H9 (cell line): ENCODE measurements around the gene ACRV1. TPM values are rescaled to one million over a fixed set of nuclear protein-coding genes. Genes with fewer than 3 reads are reported as not detected.

Source experiments
- DNase-seq: peaks from one replicate; pipeline ENCODE4 v3.0.0-alpha.2; 2017
- H2AFZ ChIP-seq: one replicate; pipeline ENCODE4 v1.6.1; 2013; ENCODE audit warnings: mild to moderate bottlenecking, low read length, control low read depth, moderate library complexity
- H2AK5ac ChIP-seq: 2 replicates; pipeline ENCODE4 v1.6.1; 2013; ENCODE audit warnings: low read length, control low read depth, mixed read lengths; ENCODE audit not compliant: insufficient read length
- H2BK120ac ChIP-seq: one replicate; pipeline ENCODE4 v1.6.1; 2013; ENCODE audit warnings: low read depth, mild to moderate bottlenecking, low read length, control low read depth, inconsistent platforms; ENCODE audit not compliant: poor library complexity, severe bottlenecking
- H2BK12ac ChIP-seq: 2 replicates; pipeline ENCODE4 v1.6.1; 2013; ENCODE audit warnings: low read length, control low read depth, mixed read lengths, low read depth; ENCODE audit not compliant: insufficient read length
- H2BK15ac ChIP-seq: 2 replicates; pipeline ENCODE4 v1.6.1; 2013; ENCODE audit warnings: low read depth, low read length, control low read depth
- H2BK20ac ChIP-seq: one replicate; pipeline ENCODE4 v1.6.1; 2013; ENCODE audit warnings: low read depth, mild to moderate bottlenecking, low read length, control low read depth, inconsistent platforms; ENCODE audit not compliant: poor library complexity, severe bottlenecking
- H2BK5ac ChIP-seq: 2 replicates; pipeline ENCODE4 v1.6.1; 2013; ENCODE audit warnings: low read length, control low read depth, mixed read lengths; ENCODE audit not compliant: insufficient read length
- H3K14ac ChIP-seq: 2 replicates; pipeline ENCODE4 v1.6.1; 2013; ENCODE audit warnings: low read length, control low read depth; ENCODE audit not compliant: insufficient read depth
- H3K18ac ChIP-seq: 2 replicates; pipeline ENCODE4 v1.6.1; 2013; ENCODE audit warnings: low read depth, mild to moderate bottlenecking, mixed read lengths, low read length, control low read depth; ENCODE audit not compliant: insufficient read length
- H3K23ac ChIP-seq: 2 replicates; pipeline ENCODE4 v1.6.1; 2013; ENCODE audit warnings: low read length, control low read depth, mixed read lengths, low read depth; ENCODE audit not compliant: insufficient read length
- H3K23me2 ChIP-seq: 2 replicates; pipeline ENCODE4 v1.6.1; 2013; ENCODE audit warnings: low read depth, mild to moderate bottlenecking, mixed read lengths, low read length, control low read depth; ENCODE audit not compliant: insufficient read length, poor library complexity, severe bottlenecking
- H3K27ac ChIP-seq: 2 replicates; pipeline ENCODE4 v1.5.1; 2013; ENCODE audit warnings: low read length, control low read depth, mixed read lengths, low read depth; ENCODE audit not compliant: insufficient read length
- H3K27me3 ChIP-seq: 2 replicates; pipeline ENCODE4 v1.6.1; 2013; ENCODE audit warnings: low read length, control low read depth, inconsistent platforms; ENCODE audit not compliant: insufficient read depth
- H3K4ac ChIP-seq: 2 replicates; pipeline ENCODE4 v1.6.1; 2013; ENCODE audit warnings: low read depth, mild to moderate bottlenecking, control low read depth, inconsistent platforms, low read length, moderate library complexity
- H3K4me1 ChIP-seq: 2 replicates; pipeline ENCODE4 v1.6.1; 2013; ENCODE audit warnings: low read length, control low read depth, inconsistent platforms; ENCODE audit not compliant: insufficient read depth
- H3K4me2 ChIP-seq: 2 replicates; pipeline ENCODE4 v1.6.1; 2013; ENCODE audit warnings: low read length, control low read depth, mixed read lengths; ENCODE audit not compliant: insufficient read length, insufficient read depth
- H3K56ac ChIP-seq: 2 replicates; pipeline ENCODE4 v1.6.1; 2013; ENCODE audit warnings: low read depth, mild to moderate bottlenecking, mixed read lengths, low read length, control low read depth; ENCODE audit not compliant: insufficient read length
- H3K79me1 ChIP-seq: 2 replicates; pipeline ENCODE4 v1.6.1; 2013; ENCODE audit warnings: low read depth, mild to moderate bottlenecking, moderate library complexity, low read length, control low read depth, inconsistent platforms; ENCODE audit not compliant: insufficient read depth, poor library complexity, severe bottlenecking
- H3K79me2 ChIP-seq: 2 replicates; pipeline ENCODE4 v1.6.1; 2013; ENCODE audit warnings: low read length, control low read depth, inconsistent platforms; ENCODE audit not compliant: insufficient read depth
- H3K9ac ChIP-seq: 2 replicates; pipeline ENCODE4 v1.6.1; 2013; ENCODE audit warnings: low read length, control low read depth, mixed read lengths; ENCODE audit not compliant: insufficient read length; ENCODE audit errors: extremely low read depth
- H3K9me3 ChIP-seq: one replicate; pipeline ENCODE4 v1.6.1; 2013; ENCODE audit warnings: low read depth, low read length, inconsistent platforms; ENCODE audit not compliant: control insufficient read depth
- H3T11ph ChIP-seq: one replicate; pipeline ENCODE4 v1.6.1; 2013; ENCODE audit warnings: mild to moderate bottlenecking, low read length, control low read depth, inconsistent platforms
- H4K20me1 ChIP-seq: one replicate; pipeline ENCODE4 v1.6.1; 2013; ENCODE audit not compliant: control insufficient read depth, insufficient read length, insufficient read depth
- H4K5ac ChIP-seq: 2 replicates; pipeline ENCODE4 v1.6.1; 2013; ENCODE audit warnings: low read depth, mild to moderate bottlenecking, mixed read lengths, low read length, control low read depth; ENCODE audit not compliant: insufficient read length
- H4K8ac ChIP-seq: replicated peaks from 2 replicates; pipeline ENCODE4 v1.6.1; 2013; ENCODE audit warnings: low read length, control low read depth, mixed read lengths, low read depth; ENCODE audit not compliant: insufficient read length
- H4K91ac ChIP-seq: 2 replicates; pipeline ENCODE4 v1.6.1; 2013; ENCODE audit warnings: low read depth, mild to moderate bottlenecking, moderate library complexity, mixed read lengths, low read length, control low read depth; ENCODE audit not compliant: insufficient read length
- H3K27ac Mint-ChIP-seq, 3 experiments: 2 replicates in 2 of 3; 3 replicates in 1 of 3; pipeline ENCODE4 v1.8.0; 2020 to 2021; ENCODE audit warnings: mixed read lengths in 3 of 3, mild to moderate bottlenecking in 1 of 3, moderate library complexity in 1 of 3
- H3K27me3 Mint-ChIP-seq: 2 replicates; pipeline ENCODE4 v1.8.0; 2021; ENCODE audit warnings: low read depth, mild to moderate bottlenecking, moderate library complexity, mixed read lengths
- H3K36me3 Mint-ChIP-seq, 3 experiments: 2 replicates in 2 of 3; 3 replicates in 1 of 3; pipeline ENCODE4 v1.8.0; 2020 to 2021; ENCODE audit warnings: low read depth in 3 of 3, mixed read lengths in 3 of 3; ENCODE audit not compliant: insufficient read depth in 1 of 3
- H3K4me1 Mint-ChIP-seq, 2 experiments: 2 replicates each; pipeline ENCODE4 v1.8.0; 2020; ENCODE audit warnings: mixed read lengths in 2 of 2
- H3K4me3 Mint-ChIP-seq, 2 experiments: 2 replicates in 1 of 2; 3 replicates in 1 of 2; pipeline ENCODE4 v1.8.0; 2020 to 2021; ENCODE audit warnings: mild to moderate bottlenecking in 2 of 2, mixed read lengths in 2 of 2, moderate library complexity in 1 of 2
- H3K9me3 Mint-ChIP-seq, 2 experiments: 2 replicates in 1 of 2; 3 replicates in 1 of 2; pipeline ENCODE4 v1.8.0; 2020; ENCODE audit warnings: mild to moderate bottlenecking in 2 of 2, mixed read lengths in 2 of 2, moderate library complexity in 1 of 2
- CTCF ChIP-seq: fragments of 200-600 bp; sonication (generic); conservative IDR thresholded peaks from 3 replicates; pipeline ENCODE4 v1.8.0; 2021; ENCODE audit warnings: antibody characterized with exemption, mild to moderate bottlenecking
- WGBS: extraction: QIAGEN DNeasy Blood & Tissue Kit; methylation state at CpG from one replicate; pipeline ENCODE4 v1.1.7; 2013; ENCODE audit warnings: missing lambda C conversion rate, low lambda C conversion rate, mixed read lengths; ENCODE audit not compliant: insufficient read length; ENCODE audit errors: extremely low coverage; 5-methylcytosine and 5-hydroxymethylcytosine counted together
- total RNA-seq: library from RNA; stranded (reverse); gene quantifications from 2 replicates; pipeline ENCODE4 v1.2.1, GENCODE V29; 2021

The ACRV1 gene
- total RNA-seq, 1 experiment from 2014 or later = not detected

- no peaks in the 10 kb centered on the region for H3K79me2 ChIP-seq
- no peak overlapping the region for H3K18ac ChIP-seq
- no peak overlapping the region for H2AK5ac ChIP-seq
- no peak overlapping the region for H4K5ac ChIP-seq
- H3K27ac ChIP-seq = no peak overlapping the region
- H3K9ac ChIP-seq = no peak overlapping the region
- no peak for TF ChIP-seq CTCF
- H3K4me1 ChIP-seq = no peaks in the 10 kb centered on the region
- Mint-ChIP-seq H3K36me3 (peaks cover 40 to 68% (median 65%) of the 10 kb centered on the region in 3 experiments), H3K27me3 (no peaks in the 10 kb centered on the region), H3K27ac (no peak overlapping the region), H3K9me3 (peaks cover 4 to 8% of the 10 kb centered on the region in 2 experiments; a peak in 4 of 5 replicates), H3K4me1 (no peaks in the 10 kb centered on the region), H3K4me3 (no peak overlapping the region)
- no peak overlapping the region for H3K4ac ChIP-seq
- H3K23ac ChIP-seq = no peak overlapping the region
- WGBS = no CpG with 5 or more reads among the region's 2 CpGs
- no peak overlapping the region for H4K8ac ChIP-seq
- H4K20me1 ChIP-seq = no peaks in the 10 kb centered on the region
- H2BK120ac ChIP-seq = no peak overlapping the region
- H3K9me3 ChIP-seq = no peaks in the 10 kb centered on the region
- no peak overlapping the region for H3K4me2 ChIP-seq
- no peak overlapping the region for H4K91ac ChIP-seq
- H3T11ph ChIP-seq = no peak overlapping the region
- H2AFZ ChIP-seq = no peak overlapping the region
- no peak overlapping the region for H2BK12ac ChIP-seq
- H3K23me2 ChIP-seq = no peaks in the 10 kb centered on the region
- no peak overlapping the region for H3K14ac ChIP-seq
- H3K27me3 ChIP-seq = no peaks in the 10 kb centered on the region
- DNase-seq = no peak
- no peak overlapping the region for H2BK20ac ChIP-seq
- no peaks in the 10 kb centered on the region for H3K79me1 ChIP-seq
- H2BK5ac ChIP-seq = no peak overlapping the region
- H2BK15ac ChIP-seq = no peak overlapping the region
- no peak overlapping the region for H3K56ac ChIP-seq
Observed at GRCh38 chr11:125667151-125667550, 13.5 kb downstream of the ACRV1 start.
